ENCODE data around the gene IER2. TPM values are rescaled to one million over a fixed set of nuclear protein-coding genes. Genes with fewer than 3 reads are reported as not detected.

Gene IER2, protein sequence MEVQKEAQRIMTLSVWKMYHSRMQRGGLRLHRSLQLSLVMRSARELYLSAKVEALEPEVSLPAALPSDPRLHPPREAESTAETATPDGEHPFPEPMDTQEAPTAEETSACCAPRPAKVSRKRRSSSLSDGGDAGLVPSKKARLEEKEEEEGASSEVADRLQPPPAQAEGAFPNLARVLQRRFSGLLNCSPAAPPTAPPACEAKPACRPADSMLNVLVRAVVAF
- total RNA-seq: 10 to 100 TPM; 32.4 to 59.2 (median 37.7) TPM
- 100 to 1,000 TPM in 1 of 2 donors, 10 to 100 TPM in 1; 80.7 to 179 TPM for polyA plus RNA-seq

DNA sequence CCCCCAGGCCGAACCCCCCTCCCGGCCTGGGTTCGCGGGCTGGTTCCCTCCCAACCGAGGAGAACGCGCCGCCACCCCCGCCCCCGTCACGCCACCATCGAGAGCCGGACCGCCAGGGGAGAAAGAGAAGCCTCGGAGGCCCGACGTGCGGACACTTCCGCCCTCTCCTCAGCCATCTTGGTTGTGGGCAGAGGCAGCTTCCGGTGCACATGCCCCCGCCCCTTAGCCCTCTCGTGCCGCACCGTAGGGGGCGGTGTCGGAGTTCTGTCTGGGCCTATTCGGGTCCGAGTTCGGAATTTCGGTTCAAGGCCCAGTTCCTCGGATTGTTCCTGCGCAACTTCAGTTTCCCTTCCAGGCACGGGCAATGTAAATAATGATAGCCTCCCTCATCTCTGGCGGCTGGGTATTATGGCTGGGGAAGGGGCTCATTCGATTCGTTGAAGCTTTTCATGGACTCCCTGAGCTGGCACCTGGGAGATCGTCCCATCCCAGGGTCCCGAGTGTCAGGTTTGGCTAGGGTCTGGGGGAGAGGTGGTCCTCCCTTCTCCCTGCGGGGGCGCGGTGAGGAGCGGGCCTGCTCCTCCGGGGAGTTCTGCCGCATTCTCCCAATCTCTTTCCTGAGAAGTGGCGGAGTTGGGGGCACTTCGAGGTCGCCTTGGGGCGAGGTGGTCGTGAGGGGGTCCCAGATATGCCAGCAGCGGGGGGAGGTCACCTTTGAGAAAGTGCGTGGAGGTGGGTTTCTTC lies at the start of gene IER2, which contains the start of gene STX10:
Gene IER2 (plus strand): TSS at position 225 of the 744 bp plus-strand sequence. CDS start 2,776 bp downstream, outside the sequence.
Gene STX10 (minus strand): TSS at position 189 of the 744 bp plus-strand sequence. CDS start 202 bp downstream, outside the sequence.
- no peaks in the 10 kb centered on the region for H3K27me3 ChIP-seq
- peak within 1 kb of the TSS; percentile 53 to 100 (median 91) for H3K4me3 ChIP-seq
- FAIRE-seq: peak; percentile 20
- intact Hi-C loops (cut with DNase I): no loop called here
- DNase-seq: peak; percentile 91 to 98 (median 96)
- ATAC-seq: peak; percentile 47 to 67 (median 66)
- no peaks in the 10 kb centered on the region for H3K9me3 ChIP-seq
- WGBS, 2 donors: 0 to 1% methylated on average over 34 to 51 of the region's 51 CpGs
- H3K27ac ChIP-seq: peak within 1 kb of the TSS; percentile 89 to 99 (median 96)
- H3K36me3 ChIP-seq: no peaks in the 10 kb centered on the region
- peaks cover 0 to 6% (median 3%) of the 10 kb centered on the region in 3 donors for H3K4me1 ChIP-seq
- TF ChIP-seq, protein P1, sequence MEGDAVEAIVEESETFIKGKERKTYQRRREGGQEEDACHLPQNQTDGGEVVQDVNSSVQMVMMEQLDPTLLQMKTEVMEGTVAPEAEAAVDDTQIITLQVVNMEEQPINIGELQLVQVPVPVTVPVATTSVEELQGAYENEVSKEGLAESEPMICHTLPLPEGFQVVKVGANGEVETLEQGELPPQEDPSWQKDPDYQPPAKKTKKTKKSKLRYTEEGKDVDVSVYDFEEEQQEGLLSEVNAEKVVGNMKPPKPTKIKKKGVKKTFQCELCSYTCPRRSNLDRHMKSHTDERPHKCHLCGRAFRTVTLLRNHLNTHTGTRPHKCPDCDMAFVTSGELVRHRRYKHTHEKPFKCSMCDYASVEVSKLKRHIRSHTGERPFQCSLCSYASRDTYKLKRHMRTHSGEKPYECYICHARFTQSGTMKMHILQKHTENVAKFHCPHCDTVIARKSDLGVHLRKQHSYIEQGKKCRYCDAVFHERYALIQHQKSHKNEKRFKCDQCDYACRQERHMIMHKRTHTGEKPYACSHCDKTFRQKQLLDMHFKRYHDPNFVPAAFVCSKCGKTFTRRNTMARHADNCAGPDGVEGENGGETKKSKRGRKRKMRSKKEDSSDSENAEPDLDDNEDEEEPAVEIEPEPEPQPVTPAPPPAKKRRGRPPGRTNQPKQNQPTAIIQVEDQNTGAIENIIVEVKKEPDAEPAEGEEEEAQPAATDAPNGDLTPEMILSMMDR (IDR thresholded peaks at IDR 0.05): peak; percentile 30 to 53 (median 45)

DNA sequence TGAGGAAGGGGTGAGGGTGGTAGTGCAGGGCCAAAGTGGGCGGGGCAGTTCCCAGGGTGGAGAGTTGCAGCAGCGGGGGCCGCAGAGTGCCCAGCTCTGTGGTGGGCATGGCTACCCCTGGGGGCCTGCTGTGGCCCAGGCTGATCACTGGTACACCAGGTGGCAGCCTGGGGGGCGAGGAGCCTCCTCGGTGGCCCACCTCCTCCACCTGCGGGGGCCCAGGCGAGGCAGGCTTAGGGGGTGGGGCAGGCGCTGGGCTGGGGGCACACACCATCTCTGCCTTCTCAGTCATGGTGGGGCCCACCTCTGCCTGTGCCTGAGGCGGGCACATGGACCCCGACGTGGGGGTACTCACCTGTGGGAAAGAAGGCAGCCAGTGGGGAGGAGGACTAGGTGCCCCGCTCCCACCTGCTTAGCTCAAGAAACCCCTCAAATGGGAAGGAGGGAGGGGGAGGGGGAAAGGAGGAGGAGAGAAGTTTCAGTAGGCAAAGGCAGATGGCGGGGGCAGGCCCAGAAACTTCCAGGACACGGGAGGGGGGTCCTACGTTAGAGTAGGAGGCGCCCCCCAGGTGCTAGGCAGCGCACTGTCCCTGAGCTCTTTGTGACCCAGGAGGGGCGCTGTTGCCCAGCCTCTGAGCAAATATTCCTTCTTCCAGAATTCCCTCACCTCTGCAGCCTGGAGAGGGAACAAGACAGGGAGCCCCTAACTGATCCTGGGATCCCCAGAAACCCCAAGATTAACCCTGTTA lies 49.2 kb upstream of the IER2 start:
- Histone ChIP-seq H3K9me3 (no peaks in the 10 kb centered on the region), H3K27ac (no peak overlapping the region), H3K4me3 (peak overlapping the region in 1 of 4 donors; percentile 37), H3K4me1 (peaks cover 0 to 7% (median 0%) of the 10 kb centered on the region in 3 donors), H3K27me3 (no peaks in the 10 kb centered on the region), H3K36me3 (no peaks in the 10 kb centered on the region)
- intact Hi-C loops (cut with DNase I): loop anchor here in 1 of 3 donors (10.0 kb wide), 1 partner anchor 134 kb away; no protein-coding TSS in a partner anchor
- ATAC-seq: no peak
- WGBS, 2 donors: 51 to 64% methylated on average over 16 to 18 of the region's 18 CpGs
- no peak for FAIRE-seq
- no peak for DNase-seq
- TF ChIP-seq, protein P1 (IDR thresholded peaks at IDR 0.05): no peak

DNA sequence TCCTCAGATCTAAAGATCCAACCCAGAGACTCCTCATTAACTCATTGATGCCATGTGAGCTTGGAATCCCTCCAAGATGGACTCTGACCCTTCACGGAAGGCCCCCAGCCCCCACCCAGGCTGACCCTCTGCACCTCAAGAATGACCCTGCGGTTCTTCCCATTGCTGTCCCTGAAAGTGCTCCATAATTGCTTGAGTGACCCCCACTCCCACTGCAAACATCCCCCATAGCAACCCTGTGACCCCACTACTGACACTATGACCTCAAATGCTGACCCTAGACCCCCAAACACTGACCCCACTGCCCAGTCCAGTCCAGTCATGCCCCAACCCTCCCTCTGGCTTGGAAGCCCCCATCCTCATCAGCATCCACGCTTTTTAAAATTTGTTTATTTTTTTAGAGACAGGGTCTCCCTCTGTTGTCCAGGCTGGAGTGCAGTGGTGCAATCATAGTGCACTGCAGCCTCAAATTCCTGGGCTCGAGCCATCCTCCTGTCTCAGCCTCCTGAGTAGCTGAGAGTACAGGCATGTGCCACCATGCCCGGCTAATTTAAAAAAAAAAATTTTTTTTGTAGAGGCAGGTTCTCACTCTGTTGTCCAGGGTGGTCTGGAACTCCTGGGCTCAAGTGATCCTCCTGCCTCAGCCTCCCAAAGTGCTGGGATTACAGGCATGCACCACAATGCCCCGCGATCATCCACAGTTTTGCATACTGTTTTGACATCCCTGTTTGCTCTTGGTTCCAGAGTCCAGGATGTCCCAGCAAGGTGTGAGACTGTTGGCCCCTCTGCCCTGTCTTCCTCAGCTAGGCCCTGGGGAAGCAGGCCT lies 48.4 kb upstream of the IER2 start:
- TF ChIP-seq, protein P1 (IDR thresholded peaks at IDR 0.05): no peak
- Histone ChIP-seq H3K4me1 (peaks cover 0 to 7% (median 0%) of the 10 kb centered on the region in 3 donors), H3K36me3 (no peaks in the 10 kb centered on the region), H3K4me3 (peak overlapping the region in 1 of 4 donors; percentile 37), H3K27me3 (no peaks in the 10 kb centered on the region), H3K9me3 (no peaks in the 10 kb centered on the region), H3K27ac (peak overlapping the region in 3 of 4 donors; percentile 29 to 65 (median 63))
- FAIRE-seq (no peak), ATAC-seq (no peak), DNase-seq (no peak)
- 68 to 79% methylated on average over 7 of the region's 7 CpGs for WGBS, 2 donors
- intact Hi-C loops (cut with DNase I): loop anchor here in 1 of 3 donors (10.0 kb wide), 1 partner anchor 133 kb away; no protein-coding TSS in a partner anchor

DNA sequence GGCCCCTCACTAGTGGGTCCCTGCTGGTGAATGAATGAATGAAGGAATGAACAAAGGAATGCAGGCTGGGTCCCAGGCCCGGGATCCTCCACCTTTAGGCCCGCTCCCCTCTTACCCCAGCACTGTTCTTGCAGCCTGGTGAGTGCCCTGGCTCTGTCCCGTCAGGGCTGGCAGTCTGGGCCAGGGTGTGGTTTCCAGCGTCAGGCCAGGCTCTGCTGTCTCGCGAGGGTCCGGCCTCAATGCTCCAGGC lies 47.9 kb upstream of the IER2 start:
- 20 to 21% methylated on average over 7 of the region's 7 CpGs for WGBS, 2 donors
- ATAC-seq (peak in 1 of 4 donors; percentile 5), FAIRE-seq (no peak), DNase-seq (no peak)
- Histone ChIP-seq H3K27ac (peak overlapping the region in 3 of 4 donors; percentile 29 to 65 (median 63)), H3K4me1 (peaks cover 0 to 7% (median 0%) of the 10 kb centered on the region in 3 donors), H3K27me3 (no peaks in the 10 kb centered on the region), H3K9me3 (no peaks in the 10 kb centered on the region), H3K4me3 (peak overlapping the region; percentile 3 to 37 (median 15)), H3K36me3 (no peaks in the 10 kb centered on the region)
- intact Hi-C loops (cut with DNase I): loop anchor here in 1 of 3 donors (10.0 kb wide), 1 partner anchor 132 kb away; no protein-coding TSS in a partner anchor
- TF ChIP-seq, protein P1 (IDR thresholded peaks at IDR 0.05): no peak

Data from pancreas (tissue), 10 donors.